ENCODE data around the gene ECE1. TPM values are rescaled to one million over a fixed set of nuclear protein-coding genes. Genes with fewer than 3 reads are reported as not detected.
A peak's percentile ranks its signal among the peaks of the same experiment; 100 is the strongest.

The ECE1 gene
- total and polyA plus RNA-seq, 10 donors, result 17.2 to 142 (median 105) TPM

DNA sequence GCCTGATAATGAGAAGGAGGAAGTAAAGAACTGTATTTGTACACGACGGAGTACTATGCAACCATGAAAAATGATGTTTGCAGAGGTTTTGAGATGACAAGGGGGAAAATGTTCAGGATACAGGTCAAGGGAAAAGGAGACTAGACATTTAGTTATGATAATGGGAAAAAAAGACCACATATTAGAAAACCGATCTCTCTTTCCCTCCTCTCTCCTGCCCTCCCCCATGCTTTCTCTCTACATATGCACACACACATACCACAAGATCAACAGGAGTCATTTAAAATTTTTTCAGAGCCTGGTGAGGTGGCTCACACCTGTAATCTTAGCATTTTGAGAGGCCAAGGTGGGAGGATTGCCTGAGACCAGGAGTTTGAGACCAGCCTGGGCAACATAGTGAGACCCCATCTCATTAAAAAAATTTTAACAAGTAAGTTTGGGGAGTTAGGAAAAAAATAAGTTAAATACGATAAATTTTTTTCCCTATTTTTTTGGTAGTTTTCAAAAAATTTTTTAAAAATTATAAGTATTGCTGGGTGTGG, 44.5 kb downstream of the ECE1 start:
- H3K27me3 ChIP-seq (replicated peaks in 1 of 7), result no peaks in the 10 kb centered on the region
- no peaks in the 10 kb centered on the region for H3K4me1 ChIP-seq
- 95 to 98% (median 97%) methylated on average over 4 of the region's 4 CpGs for WGBS, 5 donors
- TF ChIP-seq POLR2A (IDR thresholded peaks at IDR 0.05), result no peak
- no peak for DNase-seq
- peaks cover 0 to 3% (median 0%) of the 10 kb centered on the region in 8 donors for H3K9me3 ChIP-seq
- H3K27ac ChIP-seq, result no peak overlapping the region
- intact Hi-C loops (cut with DNase I; ENCODE audit: low total_unique reads), result no loop called here
- no peak overlapping the region for H3K4me3 ChIP-seq
- H3K36me3 ChIP-seq, result peaks cover 4 to 100% (median 86%) of the 10 kb centered on the region in 6 donors

DNA sequence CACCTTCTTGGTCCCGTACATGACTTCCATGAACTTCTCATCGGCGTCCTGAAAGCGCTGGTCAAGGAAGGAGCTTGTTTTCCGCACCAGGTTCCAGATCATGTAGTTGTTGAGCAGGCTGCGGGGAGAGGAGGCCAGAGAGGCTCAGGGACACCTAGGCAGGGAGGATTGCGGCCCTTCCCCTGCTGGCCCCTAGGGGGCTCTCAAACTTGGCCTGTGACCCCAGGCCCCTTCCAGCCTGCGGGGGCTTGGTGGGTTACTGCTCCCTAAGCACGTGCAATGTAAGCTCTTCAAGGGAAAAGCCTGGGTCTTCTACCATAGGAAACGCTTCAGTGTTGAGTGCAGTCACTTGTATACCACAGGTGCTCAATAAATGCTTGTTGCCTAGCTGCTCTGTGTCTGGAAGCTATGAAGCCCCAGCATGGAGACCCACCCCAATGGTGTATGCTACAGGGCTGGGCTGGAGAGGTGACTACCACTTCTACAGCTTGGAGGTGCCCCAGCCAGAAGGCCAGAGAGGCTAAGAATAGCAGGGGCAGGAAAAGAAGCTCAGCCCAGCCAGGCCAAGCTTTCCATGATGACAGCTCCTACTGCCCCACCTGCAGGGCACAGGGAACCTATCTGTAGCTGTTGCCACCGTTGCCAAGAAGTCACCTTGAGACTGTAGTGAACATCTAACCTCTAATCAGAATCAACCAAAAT, 45.1 kb downstream of the ECE1 start:
- 91 to 98% (median 96%) methylated on average over 10 to 11 of the region's 11 CpGs for WGBS, 5 donors
- intact Hi-C loops (cut with DNase I; ENCODE audit: low total_unique reads), result no loop called here
- no peak for TF ChIP-seq POLR2A (IDR thresholded peaks at IDR 0.05)
- peak in 1 of 3 donors; percentile 16 for TF ChIP-seq POLR2AphosphoS5 (IDR thresholded peaks at IDR 0.05)
- peak in 3 of 11 experiments; percentile 15 to 31 (median 25) for TF ChIP-seq CTCF (IDR thresholded peaks at IDR 0.05 in 8 of 11, conservative IDR thresholded peaks at IDR 0.05 in 3 of 11)
- Histone ChIP-seq H3K27ac (no peak overlapping the region), H3K27me3 (replicated peaks in 1 of 7) (no peaks in the 10 kb centered on the region), H3K4me3 (no peak overlapping the region), H3K9me3 (peaks cover 0 to 3% (median 0%) of the 10 kb centered on the region in 8 donors), H3K4me1 (no peaks in the 10 kb centered on the region), H3K36me3 (peaks cover 4 to 100% (median 86%) of the 10 kb centered on the region in 6 donors)
- no peak for DNase-seq

DNA sequence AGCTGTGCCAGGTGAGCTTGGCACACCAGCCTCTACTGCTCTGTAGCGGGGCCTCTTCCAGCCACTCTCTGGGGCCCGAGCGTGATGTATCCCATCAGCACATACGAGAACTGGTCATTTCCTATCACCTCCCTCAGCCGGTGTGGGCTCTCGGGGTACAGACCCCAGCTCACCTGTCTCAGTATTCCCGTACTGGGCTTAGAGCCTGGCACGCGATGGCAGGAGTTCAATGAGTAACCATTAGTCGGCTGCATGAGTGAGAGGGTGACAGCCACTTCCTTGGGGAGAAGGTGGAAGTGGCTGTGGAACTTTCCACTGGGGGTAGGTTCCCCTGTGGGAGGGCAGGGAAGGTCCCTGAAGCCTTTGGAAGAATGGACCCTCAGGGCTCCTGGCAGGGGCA, 46.1 kb downstream of the ECE1 start:
- Histone ChIP-seq H3K4me3 (no peak overlapping the region), H3K27ac (no peak overlapping the region), H3K4me1 (no peaks in the 10 kb centered on the region), H3K36me3 (peaks cover 4 to 100% (median 88%) of the 10 kb centered on the region in 6 donors), H3K27me3 (replicated peaks in 1 of 7) (no peaks in the 10 kb centered on the region), H3K9me3 (peaks cover 0 to 3% (median 0%) of the 10 kb centered on the region in 8 donors)
- no peak for DNase-seq
- TF ChIP-seq POLR2AphosphoS5 (IDR thresholded peaks at IDR 0.05) (peak in 1 of 3 donors; percentile 25), CTCF (IDR thresholded peaks at IDR 0.05 in 8 of 11, conservative IDR thresholded peaks at IDR 0.05 in 3 of 11) (no peak)
- intact Hi-C loops (cut with DNase I; ENCODE audit: low total_unique reads), result no loop called here
- 94 to 100% (median 95%) methylated on average over 5 to 10 of the region's 10 CpGs for WGBS, 5 donors

DNA sequence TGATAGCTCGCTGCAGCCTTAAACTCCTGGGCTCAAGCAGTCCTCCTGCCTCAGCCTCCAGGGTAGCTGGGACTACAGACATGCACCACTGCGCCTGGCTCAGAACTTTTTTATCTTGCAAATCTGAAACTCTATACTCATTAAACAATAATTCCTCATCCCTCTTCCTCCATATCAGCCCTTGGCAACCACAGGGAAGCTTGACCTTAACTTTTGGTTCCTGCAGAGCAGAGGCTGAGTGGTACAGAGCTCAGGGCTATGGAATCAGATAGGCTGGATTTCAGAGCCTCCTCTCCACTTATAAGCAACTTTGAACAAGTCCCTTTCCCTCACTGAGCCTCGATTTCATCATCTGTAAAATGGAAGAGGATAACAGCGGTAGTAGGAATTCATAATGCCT, 47.4 kb downstream of the ECE1 start:
- H3K27me3 ChIP-seq (replicated peaks in 1 of 7), result no peaks in the 10 kb centered on the region
- H3K9me3 ChIP-seq, result peaks cover 0 to 3% (median 0%) of the 10 kb centered on the region in 8 donors
- TF ChIP-seq CTCF (IDR thresholded peaks at IDR 0.05 in 8 of 11, conservative IDR thresholded peaks at IDR 0.05 in 3 of 11) (no peak), POLR2AphosphoS5 (IDR thresholded peaks at IDR 0.05) (no peak), POLR2A (IDR thresholded peaks at IDR 0.05) (no peak)
- H3K27ac ChIP-seq, result no peak overlapping the region
- no peak for DNase-seq
- H3K4me3 ChIP-seq, result no peak overlapping the region
- 85 to 96% (median 93%) methylated on average over 4 of the region's 4 CpGs for WGBS, 5 donors
- intact Hi-C loops (cut with DNase I; ENCODE audit: low total_unique reads), result no loop called here
- no peaks in the 10 kb centered on the region for H3K4me1 ChIP-seq
- peaks cover 4 to 100% (median 99%) of the 10 kb centered on the region in 6 donors for H3K36me3 ChIP-seq

Data from spleen (tissue), 11 donors.